ENCODE measurements around the gene LBR.
"Not testable (repeated sequence)": the region's sequence is repeated elsewhere in the genome, so short reads cannot be mapped to it uniquely, and the experiment has no call there.

The LBR gene

GRCh38 chr1:225427235-225428067 is at the start of gene LBR:
Gene LBR, minus strand, starts transcription at chr1:225428038. Its CDS starts 3,963 bp downstream, at chr1:225424075.
- intact Hi-C loops (cut with DNase I) = no loop called here
- DNase-seq = peak in 33 of 42 donors; percentile 22 to 76 (median 48)

DNA sequence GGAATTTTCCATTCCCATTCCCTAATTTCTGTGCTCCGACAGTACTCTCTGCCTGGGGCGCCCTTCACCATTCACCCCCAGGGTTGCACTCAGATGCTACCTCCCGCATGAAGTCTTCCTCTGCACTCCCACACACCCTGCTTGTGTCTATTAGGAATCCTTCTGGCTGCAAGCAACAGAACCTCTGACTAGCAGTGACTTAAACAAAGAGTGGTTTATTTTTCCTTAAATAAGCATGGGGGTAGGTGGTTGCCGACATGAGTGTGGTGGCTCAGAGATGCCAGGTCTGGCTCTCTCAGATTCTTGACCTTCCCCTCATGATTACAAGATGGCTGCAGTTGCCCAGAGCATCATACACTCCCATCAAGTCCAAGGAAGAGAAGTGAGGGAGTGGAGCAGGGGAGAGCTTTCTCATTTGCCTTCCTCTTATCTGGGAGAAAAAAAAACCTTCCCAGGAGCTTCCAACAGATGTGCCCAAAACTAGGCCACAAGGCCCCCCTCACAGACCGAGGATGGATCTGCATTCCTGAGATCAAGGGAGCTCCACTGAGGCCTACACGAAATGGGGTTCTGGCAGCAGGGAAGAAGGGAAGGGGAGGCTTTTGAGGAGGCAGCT is 49.6 kb upstream of the LBR start:
- intact Hi-C loops (cut with DNase I) = loop anchor here (5.0 kb wide), 1 partner anchor 180 kb away; no protein-coding TSS in a partner anchor
- peak in 3 of 42 donors; percentile 6 to 21 (median 16) for DNase-seq

GRCh38 chr1:225476538-225476988 is 48.7 kb upstream of the LBR start:
- intact Hi-C loops (cut with DNase I) = loop anchor here (5.0 kb wide), 1 partner anchor 181 kb away; no protein-coding TSS in a partner anchor
- peak in 7 of 42 donors; percentile 3 to 24 (median 12) for DNase-seq

DNA sequence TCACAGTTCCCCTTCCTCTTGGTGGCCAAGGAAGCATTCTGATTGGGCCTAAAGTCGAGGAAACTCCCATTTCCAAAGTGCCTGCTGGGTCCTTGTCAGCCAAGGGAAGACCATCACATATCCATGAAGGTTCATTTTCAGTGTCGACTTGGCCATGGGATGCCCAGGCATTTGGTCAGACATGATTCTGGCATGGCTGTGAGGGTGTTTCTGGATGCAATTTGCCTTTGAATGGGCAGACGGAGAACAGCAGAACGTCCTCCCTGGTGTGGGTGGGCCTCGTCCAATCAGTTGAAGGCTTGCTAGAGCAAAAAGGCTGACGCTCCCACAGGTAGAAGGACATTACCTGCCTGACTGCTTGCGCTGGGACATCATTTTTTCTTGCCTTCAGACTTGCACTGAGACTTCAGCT is 48.3 kb upstream of the LBR start:
- intact Hi-C loops (cut with DNase I) = loop anchor here (5.0 kb wide), 1 partner anchor 181 kb away; no protein-coding TSS in a partner anchor
- DNase-seq = peak in 8 of 42 donors; percentile 5 to 21 (median 10)

GRCh38 chr1:225474986-225475820 is 47.4 kb upstream of the LBR start:
- peak in 40 of 42 donors; percentile 30 to 86 (median 68) for DNase-seq
- intact Hi-C loops (cut with DNase I) = loop anchor here (1.0 to 5.0 kb wide), 3 partner anchors 182 to 500 kb away; no protein-coding TSS in a partner anchor

GRCh38 chr1:225474439-225474985 is 46.7 kb upstream of the LBR start:
- DNase-seq = peak in 7 of 42 donors; percentile 9 to 42 (median 16)
- intact Hi-C loops (cut with DNase I) = loop anchor here (2.0 kb wide), 1 partner anchor 500 kb away; no protein-coding TSS in a partner anchor

GRCh38 chr1:225473676-225474438 is 46.0 kb upstream of the LBR start:
- DNase-seq = peak in 11 of 42 donors; percentile 8 to 39 (median 22)
- intact Hi-C loops (cut with DNase I) = loop anchor here (2.0 kb wide), 1 partner anchor 501 kb away; no protein-coding TSS in a partner anchor

DNA sequence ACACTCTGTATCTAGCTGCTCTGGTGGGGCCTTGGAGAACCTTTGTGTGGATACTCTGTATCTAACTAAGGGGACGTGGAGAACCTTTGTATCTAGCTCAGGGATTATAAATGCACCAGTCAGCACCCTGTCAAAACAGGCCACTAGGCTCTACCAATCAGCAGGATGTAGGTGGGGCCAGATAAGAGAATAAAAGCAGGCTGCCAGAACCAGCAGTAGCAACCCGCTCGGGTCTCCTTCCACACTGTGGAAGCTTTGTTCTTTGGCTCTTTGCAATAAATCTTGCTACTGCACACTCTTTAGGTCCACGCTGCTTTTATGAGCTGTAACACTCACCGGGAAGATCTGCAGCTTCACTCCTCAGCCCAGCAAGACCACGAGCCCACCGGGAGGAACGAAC is 45.4 kb upstream of the LBR start:
- intact Hi-C loops (cut with DNase I) = not testable (repeated sequence)
- DNase-seq = peak in 28 of 42 donors; percentile 30 to 73 (median 55)

- DNase-seq = peak in 11 of 42 donors; percentile 5 to 42 (median 19)
- intact Hi-C loops (cut with DNase I) = no loop called here
Observed at GRCh38 chr1:225471453-225472301, 43.8 kb upstream of the LBR start.

DNA sequence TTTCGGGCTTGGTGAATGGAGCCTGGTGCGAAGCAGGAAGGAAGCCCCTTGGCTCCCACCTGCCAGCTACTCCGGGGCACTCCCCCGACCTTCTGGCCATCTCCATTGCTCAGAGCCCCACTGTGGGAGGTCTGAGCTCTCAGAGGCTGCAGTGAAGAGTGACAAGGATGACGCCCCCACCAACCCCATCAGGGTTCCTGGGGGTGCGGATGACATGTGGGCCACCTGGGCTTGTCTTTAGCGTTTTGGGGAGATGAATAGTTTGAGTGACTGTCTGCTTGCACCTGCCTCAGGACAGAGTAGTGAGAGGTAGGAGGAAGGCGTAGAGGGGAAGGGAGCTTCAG is 43.2 kb upstream of the LBR start:
- peak in 4 of 42 donors; percentile 6 to 35 (median 10) for DNase-seq
- intact Hi-C loops (cut with DNase I) = no loop called here

GRCh38 chr1:225470211-225471108 is 42.6 kb upstream of the LBR start:
- intact Hi-C loops (cut with DNase I) = no loop called here
- peak in 9 of 42 donors; percentile 3 to 39 (median 15) for DNase-seq

DNA sequence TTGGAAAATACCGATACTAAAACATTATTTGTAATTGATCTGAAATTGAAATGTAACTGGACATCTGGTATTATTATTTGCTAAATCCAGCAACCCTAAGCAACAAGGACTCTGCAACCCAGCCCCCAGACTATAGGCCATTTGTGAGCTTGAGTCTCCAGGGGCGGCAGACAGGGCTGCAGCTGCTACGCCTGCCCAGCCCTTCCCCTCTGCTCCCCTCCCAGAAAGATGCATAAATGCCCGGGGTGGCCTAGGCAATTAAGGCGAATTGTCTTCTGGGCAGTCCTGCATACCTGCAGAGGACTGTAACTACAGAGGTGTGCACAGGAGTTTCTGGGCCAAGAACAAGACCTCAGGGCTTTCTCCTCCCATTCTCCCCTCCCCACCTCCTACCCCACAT is 41.2 kb upstream of the LBR start:
- DNase-seq = peak in 1 of 42 donors; percentile 6
- intact Hi-C loops (cut with DNase I) = no loop called here

- no peak for DNase-seq
- intact Hi-C loops (cut with DNase I) = no loop called here
Observed at GRCh38 chr1:225468270-225469020, 40.6 kb upstream of the LBR start.

DNA sequence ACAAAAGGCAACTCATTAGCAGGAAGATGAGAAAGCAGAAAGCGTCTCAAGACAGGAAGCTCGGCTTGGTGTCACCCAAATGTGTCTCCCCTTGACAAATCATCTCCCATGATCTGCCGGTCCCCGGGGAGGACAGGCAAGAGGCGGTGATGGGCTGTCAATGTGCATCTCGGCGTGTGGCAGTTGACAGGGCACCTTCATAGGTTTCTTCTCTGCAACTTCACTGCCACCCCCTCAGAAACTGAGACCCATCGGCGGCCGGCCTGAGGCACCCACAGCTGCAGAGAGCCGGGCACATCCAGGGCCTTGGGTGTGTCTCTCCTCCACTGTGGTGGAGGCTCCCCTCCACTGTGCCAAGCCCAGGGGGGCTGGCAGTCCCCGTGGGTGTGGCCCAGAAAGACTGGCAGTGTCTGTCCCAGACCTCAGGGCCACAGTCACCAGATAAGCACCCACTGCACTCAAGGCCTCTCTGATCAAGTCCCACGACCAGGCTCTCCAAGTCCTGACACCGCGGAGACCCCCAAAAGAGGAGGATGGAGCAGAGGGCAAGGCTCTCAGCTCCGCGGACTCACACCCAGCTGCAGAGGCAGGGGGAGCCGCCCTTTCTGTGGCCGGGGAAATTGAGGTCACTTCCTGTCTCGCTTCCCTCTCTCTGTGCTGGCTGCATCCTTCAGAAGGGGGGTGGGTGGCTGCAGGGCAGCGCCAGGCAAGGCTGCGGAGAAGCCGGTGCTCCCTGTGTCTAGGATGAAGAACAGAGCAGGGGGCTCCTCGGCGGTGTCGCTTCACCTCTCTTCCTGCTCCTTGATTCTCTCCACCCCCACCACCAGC is 39.6 kb upstream of the LBR start:
- peak in 34 of 42 donors; percentile 21 to 70 (median 50) for DNase-seq

More for the DNA sequence above, 39.6 kb upstream of the LBR start:
- intact Hi-C loops (cut with DNase I) = no loop called here

All from head of caudate nucleus (tissue), 42 donors.